Activated CD4-positive, alpha-beta T cell treated with anti-CD3 and anti-CD28 coated beads for 1 hour (primary cell): ENCODE results near the gene CSNK2B.
A peak's percentile ranks its signal among the peaks of the same experiment; 100 is the strongest.

Source experiments
- DNase-seq: peaks from one replicate; pipeline ENCODE4 v3.0.0-alpha.2; 2020

The CSNK2B gene

DNA sequence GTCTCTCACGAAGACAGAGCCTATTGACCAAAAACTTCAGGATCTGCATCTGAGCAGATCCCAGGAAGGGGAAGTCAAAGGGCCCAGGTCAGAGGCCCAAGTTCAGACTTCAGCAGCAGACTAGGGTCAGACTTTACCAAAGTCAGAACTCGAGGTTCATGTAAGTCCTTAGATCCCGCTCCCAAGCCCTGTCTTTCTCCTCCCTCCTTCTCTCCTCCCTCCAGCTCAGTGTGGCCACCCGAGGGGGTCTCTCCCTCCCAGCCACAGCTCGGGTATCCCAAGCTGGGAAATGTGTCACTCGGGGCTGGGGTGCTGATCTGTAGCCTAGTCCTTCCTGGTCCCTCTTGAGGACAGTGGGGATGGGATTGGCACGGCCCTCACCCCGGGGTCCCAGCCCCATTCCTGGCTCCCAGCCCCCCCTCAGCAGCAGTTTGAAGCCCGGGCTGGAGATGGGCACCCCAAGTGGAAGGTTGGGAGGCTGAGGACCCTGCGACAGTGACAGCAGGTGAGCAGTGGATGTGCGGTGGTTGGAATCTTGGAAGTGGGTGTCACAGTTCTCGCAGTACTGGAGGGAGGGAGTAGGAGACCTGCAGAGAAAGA is 3.7 kb upstream of the CSNK2B start:
- DNase-seq: no peak

GRCh38 chr6:31663126-31663960 is 2.5 kb upstream of the CSNK2B start:
- DNase-seq: no peak

GRCh38 chr6:31663961-31664789 is 1.7 kb upstream of the CSNK2B start:
- DNase-seq: no peak

GRCh38 chr6:31664790-31665500 is 935 bp upstream of the CSNK2B start, which contains the start of gene GPANK1:
Gene GPANK1 (minus strand): TSS chr6:31664997. CDS start chr6:31664478, 519 bp downstream.
- peak; percentile 83 for DNase-seq

GRCh38 chr6:31666337-31666965 is 571 bp downstream of the CSNK2B start:
- no peak for DNase-seq

- no peak for DNase-seq
Observed at GRCh38 chr6:31669676-31670075, 3.8 kb downstream of the CSNK2B start, which contains the start of gene LY6G5B. Gene LY6G5B (plus strand): TSS chr6:31669976. CDS start chr6:31670951, 975 bp downstream.

DNA sequence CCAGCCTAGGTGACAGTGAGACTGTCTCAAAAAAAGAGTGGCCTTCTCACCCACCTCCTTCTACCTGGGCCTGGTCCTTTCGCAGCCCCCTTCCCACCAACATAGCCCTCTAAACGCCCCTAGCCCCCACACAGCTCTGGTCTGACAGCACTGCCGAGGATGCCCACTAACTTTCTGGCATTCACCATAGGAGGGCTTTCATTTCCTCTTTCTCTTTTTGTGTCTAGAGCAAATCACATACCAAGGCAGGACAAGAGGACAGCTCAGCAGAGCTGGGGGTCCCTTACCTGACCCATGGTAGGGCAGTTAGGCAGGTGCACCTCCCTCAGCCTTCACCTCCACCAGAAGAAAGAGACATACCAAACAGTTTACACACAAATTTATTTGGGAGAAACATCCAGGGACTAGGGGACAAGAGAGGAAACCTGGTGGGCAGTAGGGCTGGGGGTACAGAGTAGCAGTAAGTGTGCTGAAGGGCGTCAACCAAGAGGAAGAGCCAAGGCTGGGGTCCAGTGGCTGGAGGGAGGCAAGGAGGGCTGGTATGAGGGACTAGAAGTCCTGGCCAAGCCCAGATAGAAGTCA is 10.5 kb downstream of the CSNK2B start:
- DNase-seq: no peak

- no peak for DNase-seq
Observed at GRCh38 chr6:31676904-31677303, 11.0 kb downstream of the CSNK2B start.

DNA sequence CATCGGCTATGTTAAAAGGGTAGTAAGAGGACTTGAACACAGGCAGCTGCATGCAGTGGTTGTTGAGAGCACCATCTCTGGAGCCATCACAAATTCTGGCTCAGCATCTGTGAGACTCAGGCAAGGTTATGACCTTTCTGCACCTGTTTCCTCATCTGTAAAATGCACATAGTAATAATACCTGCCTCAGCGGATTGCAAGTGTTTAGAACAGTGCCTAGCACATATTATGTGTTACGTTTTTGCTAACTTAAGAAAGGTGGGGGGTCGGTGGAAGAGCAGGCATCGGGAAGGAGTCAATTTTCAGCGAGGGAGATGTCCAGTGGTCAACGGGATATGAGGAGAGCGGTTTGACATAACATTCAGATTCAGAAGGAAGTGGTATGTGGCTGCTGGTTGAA is 12.1 kb downstream of the CSNK2B start:
- no peak for DNase-seq

- DNase-seq: peak; percentile 43
Observed at GRCh38 chr6:31680226-31681134, 14.6 kb downstream of the CSNK2B start, which contains the start of gene LY6G5C. Gene LY6G5C (minus strand): TSS chr6:31681067. CDS start chr6:31680373, 694 bp downstream.

DNA sequence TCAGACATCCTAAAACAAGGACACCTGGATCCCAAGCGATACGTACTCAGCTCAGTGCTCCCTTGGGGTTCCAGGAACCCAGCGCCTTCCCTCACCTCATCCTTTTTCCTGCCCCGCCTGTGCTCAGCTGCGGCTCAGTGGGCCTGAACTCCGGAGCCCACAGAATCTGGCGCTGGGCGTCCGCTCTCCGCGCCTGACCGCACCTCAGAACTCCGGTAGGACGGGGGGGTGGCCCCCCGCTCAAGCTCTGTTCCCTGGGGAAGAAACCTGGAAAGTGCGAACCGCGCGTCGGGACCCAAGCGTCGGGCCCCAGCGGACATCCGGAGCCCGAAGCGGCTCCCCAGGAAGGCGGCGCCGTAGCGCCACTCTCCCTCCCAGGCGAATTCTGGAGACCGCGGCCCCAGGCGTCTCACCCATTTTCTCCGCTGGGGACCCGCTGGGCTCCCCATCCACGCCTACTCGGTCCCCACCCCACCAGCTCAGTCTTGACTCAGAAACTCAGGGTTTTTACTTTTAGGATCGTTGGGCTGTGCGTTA is 15.3 kb downstream of the CSNK2B start:
- DNase-seq: no peak

DNA sequence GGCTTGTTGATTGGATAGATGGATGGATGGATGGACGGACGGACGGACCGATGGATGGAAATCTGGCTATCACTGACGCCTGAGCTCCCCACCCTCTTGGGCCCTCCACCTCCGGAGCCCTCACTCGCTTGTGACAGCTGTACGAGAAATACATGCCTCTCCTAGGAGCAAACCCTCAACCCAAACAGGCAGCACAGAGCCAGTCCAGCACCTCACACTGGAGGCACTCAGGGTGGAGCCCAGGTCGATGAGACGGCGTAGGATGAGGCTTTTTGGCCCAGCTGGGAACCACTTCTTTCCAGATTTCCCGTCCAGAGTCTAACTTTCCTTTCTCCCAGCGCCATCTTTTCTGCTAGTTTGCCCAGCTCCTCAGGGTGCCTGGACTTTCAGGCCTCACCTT is 17.7 kb downstream of the CSNK2B start:
- no peak for DNase-seq

GRCh38 chr6:31686483-31686882 is 20.6 kb downstream of the CSNK2B start:
- DNase-seq: no peak

- DNase-seq: no peak
Observed at GRCh38 chr6:31687321-31687720, 21.4 kb downstream of the CSNK2B start.

- DNase-seq: no peak
Observed at GRCh38 chr6:31687860-31688693, 22.2 kb downstream of the CSNK2B start.

- no peak for DNase-seq
Observed at GRCh38 chr6:31689249-31690110, 23.6 kb downstream of the CSNK2B start.

GRCh38 chr6:31690231-31691077 is 24.6 kb downstream of the CSNK2B start:
- DNase-seq: no peak
